ENCODE results near the gene BSND.
"Not testable (repeated sequence)": the region's sequence is repeated elsewhere in the genome, so short reads cannot be mapped to it uniquely, and the experiment has no call there.

The BSND gene

GRCh38 chr1:55015731-55016620 lies 17.2 kb downstream of the BSND start:
- DNase-seq (ENCODE audit: low read depth in 2 of 2) = no peak

GRCh38 chr1:55018395-55018794 lies 19.7 kb downstream of the BSND start:
- DNase-seq (ENCODE audit: low read depth in 2 of 2) = no peak

GRCh38 chr1:55021942-55022546 lies 23.3 kb downstream of the BSND start:
- DNase-seq (ENCODE audit: low read depth in 2 of 2) = peak; percentile 31 to 71

- DNase-seq (ENCODE audit: low read depth in 2 of 2) = not testable (repeated sequence)
Measured at GRCh38 chr1:55024163-55024562, 25.4 kb downstream of the BSND start.

GRCh38 chr1:55026682-55027081 lies 27.9 kb downstream of the BSND start:
- DNase-seq (ENCODE audit: low read depth in 2 of 2) = not testable (repeated sequence)

GRCh38 chr1:55031098-55031497 lies 32.4 kb downstream of the BSND start:
- DNase-seq (ENCODE audit: low read depth in 2 of 2) = not testable (repeated sequence)

- DNase-seq (ENCODE audit: low read depth in 2 of 2) = no peak
Measured at GRCh38 chr1:55033265-55033614, 34.5 kb downstream of the BSND start.

GRCh38 chr1:55034476-55035133 lies 35.9 kb downstream of the BSND start:
- no peak for DNase-seq (ENCODE audit: low read depth in 2 of 2)

- DNase-seq (ENCODE audit: low read depth in 2 of 2) = no peak
Measured at GRCh38 chr1:55035904-55036303, 37.2 kb downstream of the BSND start.

GRCh38 chr1:55037733-55038551 lies 39.2 kb downstream of the BSND start:
- DNase-seq (ENCODE audit: low read depth in 2 of 2) = no peak

- DNase-seq (ENCODE audit: low read depth in 2 of 2) = no peak
Measured at GRCh38 chr1:55038552-55038838, 39.8 kb downstream of the BSND start.

GRCh38 chr1:55038974-55039341 lies 40.2 kb downstream of the BSND start:
- no peak for DNase-seq (ENCODE audit: low read depth in 2 of 2)

GRCh38 chr1:55039342-55040082 lies 40.8 kb downstream of the BSND start, which contains the start of gene PCSK9:
Gene PCSK9, plus strand, starts transcription at chr1:55039548. Its CDS starts 290 bp downstream, at chr1:55039838.
- no peak for DNase-seq (ENCODE audit: low read depth in 2 of 2)

GRCh38 chr1:55040083-55040932 lies 41.6 kb downstream of the BSND start:
- DNase-seq (ENCODE audit: low read depth in 2 of 2) = no peak

GRCh38 chr1:55040933-55041494 lies 42.3 kb downstream of the BSND start:
- no peak for DNase-seq (ENCODE audit: low read depth in 2 of 2)

- no peak for DNase-seq (ENCODE audit: low read depth in 2 of 2)
Measured at GRCh38 chr1:55041613-55042012, 42.9 kb downstream of the BSND start.

- no peak for DNase-seq (ENCODE audit: low read depth in 2 of 2)
Measured at GRCh38 chr1:55043011-55043410, 44.3 kb downstream of the BSND start.

GRCh38 chr1:55043726-55044125 lies 45.0 kb downstream of the BSND start:
- DNase-seq (ENCODE audit: low read depth in 2 of 2) = no peak

GRCh38 chr1:55044617-55045397 lies 46.1 kb downstream of the BSND start:
- DNase-seq (ENCODE audit: low read depth in 2 of 2) = no peak

Data from stimulated activated CD4-positive, alpha-beta T cell treated with anti-CD3 and anti-CD28 coated beads, Interleukin-12 subunit alpha, Interleukin-12 subunit beta, amount 100 ng/mL, for 24 hours (primary cell).